GM12872 (cell line): ENCODE data around the gene PPFIBP1.

ENCODE experiments used
- TF ChIP-seq, protein P1 (sequence below): IDR thresholded peaks from 3 replicates; pipeline ENCODE4 v1.5.1; 2011; ENCODE audit warnings: low read depth, mild to moderate bottlenecking, low read length, moderate library complexity; ENCODE audit not compliant: insufficient read depth

The PPFIBP1 gene

DNA sequence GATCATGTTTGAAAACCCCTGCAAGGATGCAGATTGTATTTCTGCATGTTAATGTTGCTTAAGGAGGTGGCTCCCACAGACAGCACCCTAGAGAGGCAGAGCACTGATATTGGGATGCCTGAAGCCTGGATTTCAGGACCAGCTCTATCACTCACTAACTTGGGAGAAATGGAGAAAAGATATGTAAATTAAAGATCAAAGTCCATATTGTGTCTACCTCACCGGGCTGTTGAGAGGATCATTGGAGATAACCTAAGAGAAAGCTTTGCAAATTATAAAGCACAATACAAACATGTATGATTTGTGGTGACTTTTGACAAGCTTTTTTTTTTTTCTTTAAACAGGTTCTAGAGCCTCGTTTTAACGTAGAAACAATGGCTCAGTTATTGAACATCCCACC is 164.7 kb downstream of the PPFIBP1 start:
- TF ChIP-seq, protein P1, sequence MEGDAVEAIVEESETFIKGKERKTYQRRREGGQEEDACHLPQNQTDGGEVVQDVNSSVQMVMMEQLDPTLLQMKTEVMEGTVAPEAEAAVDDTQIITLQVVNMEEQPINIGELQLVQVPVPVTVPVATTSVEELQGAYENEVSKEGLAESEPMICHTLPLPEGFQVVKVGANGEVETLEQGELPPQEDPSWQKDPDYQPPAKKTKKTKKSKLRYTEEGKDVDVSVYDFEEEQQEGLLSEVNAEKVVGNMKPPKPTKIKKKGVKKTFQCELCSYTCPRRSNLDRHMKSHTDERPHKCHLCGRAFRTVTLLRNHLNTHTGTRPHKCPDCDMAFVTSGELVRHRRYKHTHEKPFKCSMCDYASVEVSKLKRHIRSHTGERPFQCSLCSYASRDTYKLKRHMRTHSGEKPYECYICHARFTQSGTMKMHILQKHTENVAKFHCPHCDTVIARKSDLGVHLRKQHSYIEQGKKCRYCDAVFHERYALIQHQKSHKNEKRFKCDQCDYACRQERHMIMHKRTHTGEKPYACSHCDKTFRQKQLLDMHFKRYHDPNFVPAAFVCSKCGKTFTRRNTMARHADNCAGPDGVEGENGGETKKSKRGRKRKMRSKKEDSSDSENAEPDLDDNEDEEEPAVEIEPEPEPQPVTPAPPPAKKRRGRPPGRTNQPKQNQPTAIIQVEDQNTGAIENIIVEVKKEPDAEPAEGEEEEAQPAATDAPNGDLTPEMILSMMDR = no peak

- TF ChIP-seq, protein P1 = no peak
Measured at GRCh38 chr12:27689558-27690180, 165.7 kb downstream of the PPFIBP1 start.

DNA sequence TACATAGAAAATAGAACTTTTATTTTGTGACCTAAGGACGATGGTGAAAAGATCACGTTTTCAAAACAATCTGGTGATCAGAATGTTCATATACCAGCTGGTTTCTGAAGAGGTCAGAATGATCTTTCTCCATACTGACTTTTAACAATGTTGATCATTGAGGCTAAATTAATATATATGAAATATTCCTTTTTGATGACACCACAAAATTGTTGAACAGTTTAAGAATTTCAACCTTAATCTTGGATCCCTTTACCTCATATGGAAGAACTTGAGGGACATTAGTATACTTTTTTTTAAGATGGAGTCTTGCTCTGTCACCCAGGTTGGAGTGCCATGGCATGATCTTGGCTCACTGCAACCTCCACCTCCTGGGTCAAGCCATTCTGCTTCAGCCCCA is 169.4 kb downstream of the PPFIBP1 start:
- TF ChIP-seq, protein P1 = no peak

GRCh38 chr12:27695556-27696292 is 171.7 kb downstream of the PPFIBP1 start:
- TF ChIP-seq, protein P1 = no peak

DNA sequence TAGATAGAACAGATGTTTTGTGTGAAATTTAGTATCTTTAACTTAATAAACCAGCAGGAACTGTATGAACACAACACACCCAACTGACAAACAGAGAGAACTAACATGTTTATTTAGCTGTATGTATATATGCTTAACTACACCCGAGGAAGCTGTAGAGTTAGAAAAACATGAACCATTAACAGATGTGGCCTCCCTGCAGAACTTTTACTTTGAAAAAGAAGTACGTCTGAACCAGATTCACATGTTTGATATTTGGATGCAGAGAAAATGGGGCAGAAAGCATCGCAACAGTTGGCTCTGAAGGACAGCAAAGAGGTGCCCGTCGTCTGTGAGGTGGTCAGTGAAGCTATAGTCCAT is 172.3 kb downstream of the PPFIBP1 start, which contains the start of gene REP15:
REP15 (plus strand) TSS at position 155 of the 360 bp plus-strand sequence; CDS start at position 271, 116 bp downstream.
- TF ChIP-seq, protein P1 = no peak

- TF ChIP-seq, protein P1 = no peak
Measured at GRCh38 chr12:27696864-27697564, 173.0 kb downstream of the PPFIBP1 start.

- TF ChIP-seq, protein P1 = peak; percentile 86
Measured at GRCh38 chr12:27703720-27704452, 179.9 kb downstream of the PPFIBP1 start.
